Smooth muscle cell (in vitro differentiated cells): ENCODE measurements around the gene CDPF1. TPM values are rescaled to one million over a fixed set of nuclear protein-coding genes. Genes with fewer than 3 reads are reported as not detected.
"Not testable (repeated sequence)": the region's sequence is repeated elsewhere in the genome, so short reads cannot be mapped to it uniquely, and the experiment has no call there.

Experiments used
- DNase-seq: peaks from one replicate; lab custom pipeline; 2025; ENCODE audit not compliant: unreplicated experiment; lab: John Stamatoyannopoulos, UW
- H2AFZ ChIP-seq: fragments of 200-600 bp; sonication (generic); 2 replicates; pipeline ENCODE4 v1.6.0; 2016; ENCODE audit warnings: antibody characterized with exemption, low read depth, mild to moderate bottlenecking
- H3F3A ChIP-seq: fragments of 200-600 bp; sonication (generic); 2 replicates; pipeline ENCODE4 v1.6.0; 2017; ENCODE audit warnings: antibody characterized with exemption, low read depth
- H3K27ac ChIP-seq: fragments of 200-600 bp; sonication (generic); 2 replicates; pipeline ENCODE4 v1.5.1; 2016; ENCODE audit warnings: low read depth, mild to moderate bottlenecking
- H3K27me3 ChIP-seq: fragments of 200-600 bp; sonication (generic); 2 replicates; pipeline ENCODE4 v1.6.1; 2016; ENCODE audit warnings: low read depth, mild to moderate bottlenecking
- H3K36me3 ChIP-seq: fragments of 200-600 bp; sonication (generic); 2 replicates; pipeline ENCODE4 v1.5.1; 2016; ENCODE audit warnings: low read depth
- H3K4me1 ChIP-seq: fragments of 200-600 bp; sonication (generic); 2 replicates; pipeline ENCODE4 v1.5.1; 2016; ENCODE audit warnings: low read depth
- H3K4me2 ChIP-seq: fragments of 200-600 bp; sonication (generic); 2 replicates; pipeline ENCODE4 v1.6.0; 2016; ENCODE audit warnings: mild to moderate bottlenecking
- H3K4me3 ChIP-seq: fragments of 200-600 bp; sonication (generic); 2 replicates; pipeline ENCODE4 v1.5.1; 2016; ENCODE audit warnings: mild to moderate bottlenecking
- H3K79me2 ChIP-seq: fragments of 200-600 bp; sonication (generic); 2 replicates; pipeline ENCODE4 v1.6.0; 2016; ENCODE audit warnings: low read depth, mild to moderate bottlenecking
- H3K9ac ChIP-seq: fragments of 200-600 bp; sonication (generic); 2 replicates; pipeline ENCODE4 v1.6.0; 2016; ENCODE audit warnings: low read depth
- H3K9me3 ChIP-seq: fragments of 200-600 bp; sonication (generic); replicated peaks from 2 replicates; pipeline ENCODE4 v1.5.1; 2016; ENCODE audit warnings: low read depth
- H4K20me1 ChIP-seq: fragments of 200-600 bp; sonication (generic); 2 replicates; pipeline ENCODE4 v1.6.0; 2016; ENCODE audit warnings: low read depth
- CTCF ChIP-seq: fragments of 200-600 bp; sonication (generic); IDR thresholded peaks from 2 replicates; pipeline ENCODE4 v1.5.1; 2017; ENCODE audit warnings: borderline replicate concordance, mild to moderate bottlenecking, antibody characterized with exemption; ENCODE audit not compliant: insufficient read depth, poor library complexity, severe bottlenecking
- WGBS: methylation state at CpG from one replicate; pipeline ENCODE4 v1.1.7; 2016; ENCODE audit warnings: low lambda C conversion rate; 5-methylcytosine and 5-hydroxymethylcytosine counted together
- polyA plus RNA-seq: library from polyadenylated mRNA; unstranded; fragments of >200 nt; fragmentation: Nextera tagmentation; extraction: Ambion mirVana; gene quantifications from 2 replicates; pipeline ENCODE4 v1.2.1, GENCODE V29; 2016
- total RNA-seq: library from RNA; depleted of rRNA; stranded (reverse); fragments of >200 nt; gene quantifications from 2 replicates; pipeline ENCODE4 v1.2.3, GENCODE V29; 2014

Gene CDPF1
- total and polyA plus RNA-seq, 2 experiments from 2014 or later = 9.6 to 11.6 TPM

GRCh38 chr22:46201059-46201757 lies 48.9 kb downstream of the CDPF1 start:
- Histone ChIP-seq H2AFZ (no peak overlapping the region), H3K9ac (no peak overlapping the region), H3K9me3 (no peaks in the 10 kb centered on the region), H3K27ac (no peak overlapping the region), H3K4me3 (no peak overlapping the region), H3F3A (no peaks in the 10 kb centered on the region), H3K4me1 (no peaks in the 10 kb centered on the region), H3K4me2 (no peak overlapping the region), H4K20me1 (no peaks in the 10 kb centered on the region), H3K79me2 (no peaks in the 10 kb centered on the region), H3K36me3 (peaks cover 22% of the 10 kb centered on the region), H3K27me3 (no peaks in the 10 kb centered on the region)
- TF ChIP-seq CTCF = no peak
- WGBS = 53% methylated on average over 17 of the region's 17 CpGs
- no peak for DNase-seq

GRCh38 chr22:46198806-46199205 lies 51.3 kb downstream of the CDPF1 start:
- H3F3A ChIP-seq, H3K27ac ChIP-seq, H3K9ac ChIP-seq, H3K4me1 ChIP-seq, H2AFZ ChIP-seq, H3K27me3 ChIP-seq, H3K4me2 ChIP-seq, H3K9me3 ChIP-seq, H4K20me1 ChIP-seq, H3K4me3 ChIP-seq, H3K79me2 ChIP-seq, DNase-seq: not testable (repeated sequence)
- peaks cover 13% of the 10 kb centered on the region for H3K36me3 ChIP-seq
- WGBS = 98% methylated on average over 18 of the region's 18 CpGs

GRCh38 chr22:46198274-46198673 lies 51.8 kb downstream of the CDPF1 start:
- Histone ChIP-seq H3K27me3 (no peaks in the 10 kb centered on the region), H3K4me3 (no peak overlapping the region), H3K9me3 (no peaks in the 10 kb centered on the region), H2AFZ (no peak overlapping the region), H3K4me1 (no peaks in the 10 kb centered on the region), H3K9ac (no peak overlapping the region), H4K20me1 (peaks cover 12% of the 10 kb centered on the region), H3K4me2 (no peak overlapping the region), H3K79me2 (no peaks in the 10 kb centered on the region), H3K36me3 (peaks cover 8% of the 10 kb centered on the region), H3K27ac (no peak overlapping the region), H3F3A (no peaks in the 10 kb centered on the region)
- TF ChIP-seq CTCF = no peak
- whole genome bisulfite sequencing = 95% methylated on average over 18 of the region's 18 CpGs
- no peak for DNase-seq

- no peak overlapping the region for H3K4me3 ChIP-seq
- no peaks in the 10 kb centered on the region for H3K9me3 ChIP-seq
- H3K79me2 ChIP-seq = no peaks in the 10 kb centered on the region
- no peak for DNase-seq
- no peak for TF ChIP-seq CTCF
- H3K36me3 ChIP-seq = peaks cover 7% of the 10 kb centered on the region
- no peak overlapping the region for H3K27ac ChIP-seq
- no peaks in the 10 kb centered on the region for H3K4me1 ChIP-seq
- no peak overlapping the region for H3K4me2 ChIP-seq
- no peaks in the 10 kb centered on the region for H3K27me3 ChIP-seq
- H4K20me1 ChIP-seq = peaks cover 16% of the 10 kb centered on the region
- no peaks in the 10 kb centered on the region for H3F3A ChIP-seq
- H2AFZ ChIP-seq = no peak overlapping the region
- H3K9ac ChIP-seq = no peak overlapping the region
- 95% methylated on average over 8 of the region's 8 CpGs for WGBS
Observed at GRCh38 chr22:46196278-46196677, 53.8 kb downstream of the CDPF1 start.
